GDM1 (cell line): Measurements from ENCODE around the gene IRAK3.
"Not testable (repeated sequence)": the region's sequence is repeated elsewhere in the genome, so short reads cannot be mapped to it uniquely, and the experiment has no call there.

Experiments
- DNase-seq: peaks from one replicate; lab custom pipeline; 2025; lab: John Stamatoyannopoulos, UW

IRAK3 gene

DNA sequence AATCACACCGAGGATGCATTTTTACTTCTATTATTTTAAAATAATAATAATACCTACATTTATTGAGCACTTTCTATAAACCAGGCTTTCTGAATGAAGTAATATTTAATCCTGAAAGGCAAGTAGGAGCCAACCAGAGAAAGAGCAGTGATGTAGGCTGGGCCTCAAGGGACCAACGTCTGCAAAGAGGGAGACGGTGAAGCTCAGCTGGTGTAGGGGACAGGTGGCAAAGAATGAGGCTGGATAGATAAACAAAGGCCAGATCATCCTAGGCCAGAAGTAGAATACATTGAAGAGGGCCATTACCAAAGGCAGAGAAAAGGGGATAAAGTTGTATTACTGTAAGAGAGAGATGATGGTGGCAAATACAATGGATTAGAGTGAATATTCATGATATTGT, 18.4 kb upstream of the IRAK3 start:
- DNase-seq = no peak

GRCh38 chr12:66174391-66175325, 14.4 kb upstream of the IRAK3 start:
- DNase-seq = not testable (repeated sequence)

- DNase-seq = no peak
Measured at GRCh38 chr12:66176105-66176900, 12.7 kb upstream of the IRAK3 start.

- no peak for DNase-seq
Measured at GRCh38 chr12:66182956-66183355, 6.1 kb upstream of the IRAK3 start.

DNA sequence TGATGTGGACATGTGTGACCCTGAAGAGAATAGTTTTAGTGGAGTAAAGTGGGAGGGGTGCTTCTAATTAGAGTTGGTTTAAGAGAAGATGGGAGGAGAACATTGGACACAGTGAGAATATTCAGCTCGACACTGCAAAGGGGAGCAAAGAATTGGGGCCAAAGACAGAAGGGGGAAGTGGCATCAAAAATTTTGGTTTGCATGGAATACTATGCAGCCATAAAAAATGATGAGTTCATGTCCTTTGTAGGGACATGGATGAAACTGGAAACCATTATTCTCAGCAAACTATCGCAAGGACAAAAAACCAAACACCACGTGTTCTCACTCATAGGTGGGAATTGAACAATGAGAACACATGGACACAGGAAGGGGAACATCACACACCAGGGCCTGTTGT, 4.2 kb upstream of the IRAK3 start:
- DNase-seq = not testable (repeated sequence)

GRCh38 chr12:66187036-66187435, 2.0 kb upstream of the IRAK3 start:
- no peak for DNase-seq

- DNase-seq = no peak
Measured at GRCh38 chr12:66187821-66188220, 1.2 kb upstream of the IRAK3 start.

- DNase-seq = no peak
Measured at GRCh38 chr12:66189486-66189843, 451 bp downstream of the IRAK3 start.

- no peak for DNase-seq
Measured at GRCh38 chr12:66189889-66190288, 875 bp downstream of the IRAK3 start.

DNA sequence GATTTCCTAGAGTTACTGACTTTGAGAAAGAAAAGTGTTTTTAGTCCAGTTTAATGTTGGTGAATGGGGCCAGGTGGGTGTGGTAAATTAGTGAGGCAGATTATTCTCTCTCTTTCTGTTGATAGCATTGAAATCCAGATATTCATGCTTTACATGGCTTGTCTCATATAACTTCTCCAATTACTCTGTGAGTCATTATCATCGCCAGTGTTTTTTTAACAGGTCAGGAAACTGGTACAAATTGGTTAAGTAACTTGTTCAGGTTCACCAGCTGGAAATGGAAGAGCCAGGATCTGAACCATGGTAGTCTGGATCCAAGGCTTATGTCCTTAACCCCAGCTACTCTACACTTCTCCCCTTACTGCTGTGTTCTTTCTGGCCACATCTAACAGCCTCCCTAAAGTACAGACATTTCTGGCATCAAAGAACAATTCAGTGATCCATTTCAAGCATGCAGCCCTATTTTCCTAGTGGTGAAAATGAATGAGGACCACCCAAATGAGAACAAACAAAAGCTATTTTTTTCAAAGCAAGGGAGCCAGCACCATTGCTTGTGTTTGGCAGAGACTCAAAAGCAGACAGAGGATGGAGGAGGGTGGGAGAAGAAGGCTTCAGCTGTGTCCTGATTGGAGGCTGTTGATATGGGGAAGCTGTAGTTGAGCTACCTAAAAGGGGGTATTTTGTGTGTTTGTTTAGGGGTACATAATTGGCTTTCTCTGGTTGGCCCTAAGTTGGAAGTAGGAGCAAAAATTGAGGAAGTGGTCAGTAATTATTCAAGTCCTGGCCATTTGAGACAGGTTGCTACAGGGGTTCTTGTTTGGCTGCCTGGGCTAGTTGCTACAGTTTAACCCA, 1.7 kb downstream of the IRAK3 start:
- no peak for DNase-seq

DNA sequence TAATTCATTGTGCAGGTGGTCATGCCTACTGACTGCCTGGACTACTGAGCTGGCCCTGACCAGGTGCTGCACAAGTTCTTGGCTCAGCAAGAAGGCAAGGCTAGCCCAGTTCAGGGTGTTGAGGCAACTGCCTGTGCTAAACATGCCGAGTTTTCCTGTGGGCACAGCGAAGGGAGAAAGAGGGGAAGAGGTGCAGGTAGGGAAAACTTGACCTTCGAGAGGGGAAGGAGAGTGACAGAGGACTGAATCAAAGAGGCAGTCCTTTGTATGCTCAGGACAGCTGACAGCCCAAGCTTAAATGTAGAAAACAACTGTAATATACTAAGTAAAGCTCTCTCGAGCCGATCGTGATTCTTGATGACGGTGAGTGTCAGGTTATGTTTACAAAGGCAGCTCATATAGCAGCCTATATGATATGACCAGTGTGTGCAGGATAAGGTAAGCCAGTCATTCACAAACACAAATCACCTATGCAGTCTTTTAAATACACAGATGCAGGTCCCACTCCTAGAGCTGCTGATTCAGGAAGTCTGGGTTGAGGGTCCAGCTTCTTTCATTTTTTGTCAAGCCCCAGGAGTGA, 2.6 kb downstream of the IRAK3 start:
- no peak for DNase-seq

- DNase-seq = no peak
Measured at GRCh38 chr12:66194122-66194521, 5.1 kb downstream of the IRAK3 start.

GRCh38 chr12:66195242-66195641, 6.2 kb downstream of the IRAK3 start:
- no peak for DNase-seq

- no peak for DNase-seq
Measured at GRCh38 chr12:66196806-66197205, 7.8 kb downstream of the IRAK3 start.

GRCh38 chr12:66197495-66197921, 8.5 kb downstream of the IRAK3 start:
- DNase-seq = no peak

GRCh38 chr12:66199141-66199540, 10.1 kb downstream of the IRAK3 start:
- no peak for DNase-seq

DNA sequence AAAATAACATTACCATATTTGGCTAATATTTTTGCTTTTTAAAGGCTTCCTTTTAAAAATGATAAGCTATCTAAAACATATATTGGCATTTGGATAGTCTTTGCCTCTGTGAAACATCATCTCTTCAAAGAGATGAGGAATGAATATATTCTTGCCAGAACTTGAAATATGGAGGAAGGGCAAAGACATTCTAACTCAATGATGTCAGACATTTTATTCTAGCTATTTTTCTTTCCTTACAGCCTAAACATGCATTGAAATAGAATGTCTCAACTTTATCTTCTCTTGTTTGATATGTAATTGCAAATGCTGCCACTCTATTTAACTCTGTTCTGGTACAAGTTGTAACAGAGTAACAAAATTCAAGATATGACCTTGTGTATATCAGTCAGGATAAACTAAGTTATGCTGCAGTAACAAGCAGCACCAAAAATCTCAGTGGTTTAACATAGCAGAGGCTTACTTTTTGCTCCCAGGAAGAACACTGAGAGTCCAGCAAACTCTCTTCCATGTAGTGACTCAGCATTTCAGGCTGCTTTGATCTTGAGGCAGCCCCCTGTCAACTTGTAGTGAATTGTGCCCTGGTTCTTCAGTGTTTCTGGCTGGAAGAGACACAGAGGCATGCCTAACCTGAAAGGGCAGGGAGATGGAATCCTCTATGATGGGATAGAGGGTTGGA, 11.0 kb downstream of the IRAK3 start:
- no peak for DNase-seq

GRCh38 chr12:66203820-66204219, 14.8 kb downstream of the IRAK3 start:
- DNase-seq = no peak

DNA sequence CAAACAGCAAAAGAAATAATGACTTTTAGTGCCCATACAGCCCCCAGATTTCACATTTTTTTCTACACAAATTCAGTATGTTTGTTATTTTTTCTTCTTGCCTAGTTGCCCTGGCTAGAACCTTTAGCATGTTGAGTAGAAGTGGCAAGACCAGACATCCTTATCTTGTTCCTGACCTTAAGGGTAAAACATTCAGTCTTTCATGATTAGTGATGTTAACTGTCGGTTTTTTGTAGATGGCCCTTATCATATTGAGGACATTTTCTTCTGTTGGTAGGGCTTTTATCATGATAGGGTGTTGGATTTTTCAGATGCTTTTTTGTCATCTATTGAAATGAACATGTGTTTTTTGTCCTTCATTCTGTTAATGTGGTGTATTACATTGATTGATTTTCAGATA, 17.1 kb downstream of the IRAK3 start:
- DNase-seq = no peak

DNA sequence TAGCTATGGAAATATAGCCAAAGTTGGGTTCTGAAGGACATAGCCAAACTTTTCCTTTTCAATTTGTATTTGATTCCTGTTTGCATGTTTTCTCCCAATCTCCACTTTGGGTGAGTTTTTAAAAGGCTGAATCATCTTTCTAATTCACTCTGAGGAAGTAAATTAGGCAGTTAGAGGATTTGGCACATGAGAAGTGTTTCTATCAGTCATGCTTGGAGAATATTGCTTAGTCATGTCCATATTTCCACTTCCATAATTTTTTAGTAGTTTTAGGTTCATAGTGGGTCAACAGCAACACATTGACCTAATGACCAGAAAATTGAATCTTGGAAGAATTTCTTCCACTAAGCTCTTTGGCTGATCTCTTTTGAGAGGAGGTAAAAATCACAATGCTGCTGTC, 21.8 kb downstream of the IRAK3 start:
- no peak for DNase-seq

DNA sequence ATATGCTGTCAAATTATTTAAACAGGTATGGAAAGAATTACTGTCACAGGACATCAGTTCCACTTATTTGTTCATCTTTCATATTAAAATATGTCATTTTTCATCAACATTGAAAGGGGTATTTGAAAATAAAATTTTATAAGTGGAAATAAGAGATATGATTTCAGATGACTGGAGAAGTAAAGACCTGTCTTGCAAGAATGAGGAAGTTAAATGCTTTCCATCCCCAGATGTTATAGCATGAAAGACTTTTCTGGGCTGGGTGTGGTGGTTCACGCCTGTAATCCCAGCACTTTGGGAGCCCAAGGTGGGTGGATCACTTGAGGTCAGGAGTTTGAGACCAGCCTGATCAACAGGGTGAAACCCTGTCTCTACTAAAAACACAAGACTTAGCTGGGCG, 22.6 kb downstream of the IRAK3 start:
- DNase-seq = not testable (repeated sequence)
